Astrocyte (in vitro differentiated cells and primary cell): ENCODE measurements around the gene PGBD2. TPM values are rescaled to one million over a fixed set of nuclear protein-coding genes. Genes with fewer than 3 reads are reported as not detected.
A peak's percentile ranks its signal among the peaks of the same experiment; 100 is the strongest.
"Not testable (repeated sequence)": the region's sequence is repeated elsewhere in the genome, so short reads cannot be mapped to it uniquely, and the experiment has no call there.

Experiments
- DNase-seq: peaks from one replicate; pipeline ENCODE4 v3.0.0-alpha.2; 2010; ENCODE audit warnings: low read depth
- FAIRE-seq: peaks from 2 replicates; lab custom pipeline; 2011; peaks lifted over from hg19 to GRCh38; lab: Jason Lieb, UNC
- H2AFZ ChIP-seq: 2 replicates; pipeline ENCODE4 v1.6.0; 2012; ENCODE audit warnings: low read depth, low read length, inconsistent platforms
- H3K27ac ChIP-seq: 2 replicates; pipeline ENCODE4 v1.5.1; 2011; ENCODE audit warnings: low read depth, low read length, inconsistent platforms
- H3K27me3 ChIP-seq: 2 replicates; pipeline ENCODE4 v1.6.0; 2011; ENCODE audit warnings: low read length, inconsistent platforms; ENCODE audit not compliant: insufficient read depth
- H3K36me3 ChIP-seq: 2 replicates; pipeline ENCODE4 v1.5.1; 2011; ENCODE audit warnings: low read length, inconsistent platforms; ENCODE audit not compliant: insufficient read depth
- H3K4me1 ChIP-seq: 2 replicates; pipeline ENCODE4 v1.5.1; 2011; ENCODE audit warnings: low read length, inconsistent platforms; ENCODE audit not compliant: insufficient read depth
- H3K4me2 ChIP-seq: 2 replicates; pipeline ENCODE4 v1.6.0; 2012; ENCODE audit warnings: low read length, inconsistent platforms
- H3K4me3 ChIP-seq: 2 replicates; pipeline ENCODE4 v1.5.1; 2011; ENCODE audit warnings: low read depth, mild to moderate bottlenecking, low read length, inconsistent platforms; ENCODE audit not compliant: insufficient read depth
- H3K79me2 ChIP-seq: 2 replicates; pipeline ENCODE4 v1.6.0; 2012; ENCODE audit warnings: mild to moderate bottlenecking, low read length, inconsistent platforms; ENCODE audit not compliant: insufficient read depth
- H3K9ac ChIP-seq: 2 replicates; pipeline ENCODE4 v1.6.0; 2012; ENCODE audit warnings: mild to moderate bottlenecking, low read length, inconsistent platforms
- H3K9me3 ChIP-seq: 2 replicates; pipeline ENCODE4 v1.5.1; 2012; ENCODE audit warnings: low read depth, mild to moderate bottlenecking, low read length, inconsistent platforms; ENCODE audit not compliant: insufficient read depth
- H4K20me1 ChIP-seq: 2 replicates; pipeline ENCODE4 v1.6.0; 2012; ENCODE audit warnings: low read length, inconsistent platforms; ENCODE audit not compliant: insufficient read depth
- H3K27ac Mint-ChIP-seq: one replicate; pipeline ENCODE4 v1.8.0; 2021; ENCODE audit warnings: mild to moderate bottlenecking, mixed read lengths; ENCODE audit not compliant: unreplicated experiment
- H3K27me3 Mint-ChIP-seq: one replicate; pipeline ENCODE4 v1.8.0; 2021; ENCODE audit warnings: low read depth, mixed read lengths; ENCODE audit not compliant: unreplicated experiment
- H3K36me3 Mint-ChIP-seq: one replicate; pipeline ENCODE4 v1.8.0; 2021; ENCODE audit warnings: low read depth, mixed read lengths; ENCODE audit not compliant: unreplicated experiment
- H3K4me1 Mint-ChIP-seq: one replicate; pipeline ENCODE4 v1.8.0; 2021; ENCODE audit warnings: low read depth, mixed read lengths; ENCODE audit not compliant: unreplicated experiment
- H3K4me3 Mint-ChIP-seq: one replicate; pipeline ENCODE4 v1.8.0; 2021; ENCODE audit warnings: mild to moderate bottlenecking, moderate library complexity, mixed read lengths; ENCODE audit not compliant: unreplicated experiment
- H3K9me3 Mint-ChIP-seq: one replicate; pipeline ENCODE4 v1.8.0; 2021; ENCODE audit warnings: mild to moderate bottlenecking, mixed read lengths; ENCODE audit not compliant: unreplicated experiment
- total RNA-seq: library from RNA; stranded (reverse); gene quantifications from 2 replicates; pipeline ENCODE4 v1.2.1, GENCODE V29; 2021

PGBD2 gene
- total RNA-seq, 1 donor from 2014 or later, result 6.2 TPM

DNA sequence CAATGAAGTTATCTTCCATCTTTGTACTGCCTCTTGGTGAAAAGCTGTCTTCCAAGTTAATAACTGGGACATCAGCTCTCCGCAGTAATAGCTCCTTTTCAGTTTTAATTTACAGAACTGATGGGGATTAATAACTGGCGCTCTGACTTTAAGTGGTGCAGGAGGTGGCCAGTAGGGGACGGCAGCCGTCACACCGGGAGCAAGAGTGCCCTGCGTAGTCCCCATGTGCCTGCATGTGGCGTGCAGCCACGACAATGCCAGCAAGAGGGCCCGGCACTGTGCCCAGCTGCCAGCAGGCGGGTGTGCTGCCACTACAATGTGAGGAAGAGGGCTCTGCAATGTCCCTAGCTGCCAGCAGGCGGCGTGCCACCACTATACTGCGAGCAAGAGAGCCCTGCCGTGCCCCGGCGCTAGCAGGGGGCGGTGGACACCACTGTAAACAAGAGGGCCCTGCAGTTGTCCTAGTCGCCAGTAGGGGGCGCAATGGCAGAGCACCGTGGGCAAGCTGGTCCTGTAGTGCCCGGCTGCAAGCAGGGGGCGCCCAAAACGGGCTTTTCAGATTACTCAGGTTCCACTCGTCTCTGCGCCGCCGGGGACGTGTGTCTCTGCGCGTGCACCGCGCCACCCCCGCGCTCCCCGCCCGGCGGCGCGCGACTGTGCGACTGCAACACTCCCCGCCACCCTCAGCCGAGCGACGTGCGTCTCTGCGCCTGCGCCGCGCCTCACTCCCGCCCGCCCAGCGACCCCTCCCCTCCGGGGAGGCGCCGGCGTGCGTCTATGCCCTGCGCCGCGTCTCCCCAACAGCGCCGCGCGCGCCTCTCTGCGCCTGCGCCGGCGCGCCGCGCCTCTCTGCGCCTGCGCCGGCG is 38.3 kb downstream of the PGBD2 start:
- H2AFZ ChIP-seq, H3K79me2 ChIP-seq, H3K27ac ChIP-seq, H3K27me3 Mint-ChIP-seq, H3K9me3 ChIP-seq, H3K9ac ChIP-seq, H3K4me3 ChIP-seq, H4K20me1 ChIP-seq, H3K9me3 Mint-ChIP-seq, DNase-seq, H3K36me3 ChIP-seq, H3K27ac Mint-ChIP-seq, H3K4me1 ChIP-seq, H3K27me3 ChIP-seq, FAIRE-seq, H3K4me1 Mint-ChIP-seq, H3K4me3 Mint-ChIP-seq, H3K36me3 Mint-ChIP-seq, H3K4me2 ChIP-seq: not testable (repeated sequence)

DNA sequence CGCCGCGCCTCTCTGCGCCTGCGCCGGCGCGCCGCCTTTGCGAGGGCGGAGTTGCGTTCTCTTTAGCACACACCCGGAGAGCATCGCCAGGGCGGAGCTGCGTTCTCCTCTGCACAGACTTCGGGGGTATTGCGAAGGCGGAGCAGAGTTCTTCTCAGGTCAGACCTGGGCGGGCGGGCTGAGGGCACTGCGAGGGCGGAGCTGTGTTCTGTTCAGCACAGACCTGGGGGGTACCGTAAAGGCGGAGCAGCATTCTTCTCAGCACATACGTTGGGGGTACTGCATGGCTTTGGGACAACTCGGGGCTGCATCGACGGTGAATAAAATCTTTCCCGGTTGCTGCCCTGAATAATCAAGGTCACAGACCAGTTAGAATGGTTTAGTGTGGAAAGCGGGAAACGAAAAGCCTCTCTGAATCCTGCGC is 39.0 kb downstream of the PGBD2 start:
- not testable (repeated sequence) for H3K4me2 ChIP-seq, H3K4me3 ChIP-seq, H3K9me3 ChIP-seq, H3K27me3 ChIP-seq, H3K9ac ChIP-seq, H3K4me1 Mint-ChIP-seq, FAIRE-seq, H3K79me2 ChIP-seq, H3K27me3 Mint-ChIP-seq, H3K4me3 Mint-ChIP-seq, H3K36me3 Mint-ChIP-seq, H3K4me1 ChIP-seq, H3K36me3 ChIP-seq, H2AFZ ChIP-seq, H4K20me1 ChIP-seq, H3K9me3 Mint-ChIP-seq, H3K27ac ChIP-seq, DNase-seq, H3K27ac Mint-ChIP-seq

DNA sequence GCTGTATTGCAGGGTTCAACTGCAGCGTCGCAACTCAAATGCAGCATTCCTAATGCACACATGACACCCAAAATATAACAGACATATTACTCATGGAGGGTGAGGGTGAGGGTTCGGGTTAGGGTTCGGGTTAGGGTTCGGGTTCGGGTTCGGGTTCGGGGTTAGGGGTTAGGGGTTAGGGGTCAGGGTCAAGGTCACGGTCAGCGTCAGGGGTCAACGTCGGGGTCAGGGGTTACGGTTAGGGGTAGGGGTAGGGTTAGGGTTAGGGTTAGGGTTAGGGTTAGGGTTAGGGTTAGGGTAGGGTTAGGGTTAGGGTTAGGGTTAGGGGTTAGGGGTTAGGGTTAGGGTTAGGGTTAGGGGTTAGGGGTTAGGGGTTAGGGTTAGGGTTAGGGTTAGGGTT is 39.4 kb downstream of the PGBD2 start:
- not testable (repeated sequence) for H3K4me1 ChIP-seq, H3K4me3 ChIP-seq, FAIRE-seq, H3K27ac ChIP-seq, H3K4me3 Mint-ChIP-seq, H4K20me1 ChIP-seq, H3K9ac ChIP-seq, H3K4me1 Mint-ChIP-seq, H3K9me3 Mint-ChIP-seq, H3K36me3 Mint-ChIP-seq, H3K27ac Mint-ChIP-seq, H2AFZ ChIP-seq, H3K4me2 ChIP-seq, H3K36me3 ChIP-seq, H3K79me2 ChIP-seq, DNase-seq, H3K27me3 Mint-ChIP-seq, H3K27me3 ChIP-seq, H3K9me3 ChIP-seq

GRCh38 chr1:248945856-248946416 is 39.9 kb downstream of the PGBD2 start:
- not testable (repeated sequence) for FAIRE-seq, H3K4me1 ChIP-seq, H3K27me3 ChIP-seq

More at GRCh38 chr1:248945856-248946416, 39.9 kb downstream of the PGBD2 start:
- not testable (repeated sequence) for H3K36me3 Mint-ChIP-seq, H3K36me3 ChIP-seq, H3K4me3 ChIP-seq, H2AFZ ChIP-seq, H3K9me3 ChIP-seq, H3K4me1 Mint-ChIP-seq, H3K27ac Mint-ChIP-seq, H3K27me3 Mint-ChIP-seq, H4K20me1 ChIP-seq, H3K9ac ChIP-seq, H3K27ac ChIP-seq, H3K4me3 Mint-ChIP-seq, H3K79me2 ChIP-seq, H3K9me3 Mint-ChIP-seq, H3K4me2 ChIP-seq
- peak; percentile 8 for DNase-seq

Other genes with a start within 250 kb of the PGBD2 start
- gene OR14I1, start 203.5 kb upstream of the PGBD2 start, total RNA-seq, result not detected in 2 replicates
- gene LYPD8, start 150.5 kb upstream of the PGBD2 start, total RNA-seq, result not detected in 2 replicates
- 34.9 and 37.7 TPM in 2 replicates for gene SH3BP5L, start 80.3 kb upstream of the PGBD2 start, total RNA-seq
- gene ZNF672, start 68.0 kb upstream of the PGBD2 start, total RNA-seq, result 16.2 and 20.6 TPM in 2 replicates
- 39.0 and 41.4 TPM in 2 replicates for gene ZNF692, start 47.1 kb upstream of the PGBD2 start, total RNA-seq